DND-41 (cell line): ENCODE measurements around the gene SLC26A11.

Experiments
- ATAC-seq: fragments of 200-7000 bp; cut with Tn5 transposase; 3 replicates; pipeline ENCODE4 v1.9.1; 2021; ENCODE audit warnings: low read depth; ENCODE audit not compliant: insufficient read depth
- DNase-seq: peaks from one replicate; pipeline ENCODE4 v3.0.0-alpha.2; 2020
- H2AFZ ChIP-seq: 2 replicates; pipeline ENCODE4 v1.6.0; 2012; ENCODE audit warnings: low read depth, low read length
- H3K27ac ChIP-seq: 2 replicates; pipeline ENCODE4 v1.5.1; 2012; ENCODE audit warnings: low read length, inconsistent platforms
- H3K27me3 ChIP-seq: fragments of 200-600 bp; sonication (generic); 2 replicates; pipeline ENCODE4 v1.6.0; 2012; ENCODE audit warnings: low read length, mild to moderate bottlenecking, inconsistent platforms; ENCODE audit not compliant: insufficient read depth, poor library complexity
- H3K36me3 ChIP-seq: 2 replicates; pipeline ENCODE4 v1.5.1; 2012; ENCODE audit warnings: low read length, inconsistent platforms; ENCODE audit not compliant: insufficient read depth
- H3K4me1 ChIP-seq: 2 replicates; pipeline ENCODE4 v1.5.1; 2012; ENCODE audit warnings: mild to moderate bottlenecking, low read length; ENCODE audit not compliant: insufficient read depth
- H3K4me2 ChIP-seq: 2 replicates; pipeline ENCODE4 v1.6.0; 2012; ENCODE audit warnings: mild to moderate bottlenecking, moderate library complexity, low read length, inconsistent platforms; ENCODE audit not compliant: insufficient read depth
- H3K4me3 ChIP-seq, 2 experiments: fragments of 200-600 bp in 1 of 2; shearing (Covaris generic) in 1 of 2; 2 replicates each; pipeline ENCODE4 v1.5.1; 2012 to 2016; ENCODE audit warnings: inconsistent platforms in 2 of 2, low read length in 2 of 2, mild to moderate bottlenecking in 2 of 2, low read depth in 1 of 2, moderate library complexity in 1 of 2
- H3K79me2 ChIP-seq: 2 replicates; pipeline ENCODE4 v1.6.0; 2012; ENCODE audit warnings: low read length, inconsistent platforms; ENCODE audit not compliant: insufficient read depth
- H3K9ac ChIP-seq: 2 replicates; pipeline ENCODE4 v1.6.0; 2012; ENCODE audit warnings: low read depth, mild to moderate bottlenecking, inconsistent platforms, low read length, moderate library complexity
- H3K9me3 ChIP-seq: 2 replicates; pipeline ENCODE4 v1.5.1; 2012; ENCODE audit warnings: low read length, moderate library complexity, mild to moderate bottlenecking, inconsistent platforms; ENCODE audit not compliant: insufficient read depth, severe bottlenecking
- H4K20me1 ChIP-seq: 2 replicates; pipeline ENCODE4 v1.6.0; 2012; ENCODE audit warnings: low read length; ENCODE audit not compliant: insufficient read depth
- EZH2 ChIP-seq: IDR thresholded peaks from 3 replicates; pipeline ENCODE4 v1.6.1; 2012; ENCODE audit warnings: borderline replicate concordance, low read depth, mild to moderate bottlenecking, moderate library complexity, low read length, inconsistent platforms; ENCODE audit not compliant: severe bottlenecking
- TF ChIP-seq, protein P1 (sequence below): IDR thresholded peaks from 2 replicates; pipeline ENCODE4 v1.5.1; 2012; ENCODE audit warnings: borderline replicate concordance, low read length, moderate library complexity, mild to moderate bottlenecking; ENCODE audit not compliant: poor library complexity, severe bottlenecking; ENCODE audit errors: extremely low read depth

Gene SLC26A11

DNA sequence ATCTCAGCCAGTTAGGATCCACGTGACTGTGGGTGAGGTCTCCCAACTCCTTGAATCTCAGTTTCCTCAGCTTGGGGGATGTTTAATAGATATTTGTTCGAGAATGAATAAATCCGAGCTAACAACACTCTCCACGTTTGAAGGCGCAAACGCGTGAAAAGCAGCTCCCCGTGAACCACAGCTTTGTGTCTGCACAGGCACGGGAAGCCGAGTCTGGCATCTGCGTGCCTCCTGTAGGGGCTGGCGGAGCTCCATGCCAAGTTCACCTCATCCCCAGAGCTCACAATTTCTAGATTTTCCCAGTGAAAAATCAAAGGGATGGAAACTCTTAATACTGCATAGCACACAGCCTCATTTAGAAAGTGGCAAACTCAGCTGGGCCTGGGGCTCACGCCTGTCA is 14.4 kb upstream of the SLC26A11 start:
- Histone ChIP-seq H3K4me2 (no peak overlapping the region), H3K27ac (no peak overlapping the region), H2AFZ (no peak overlapping the region), H3K9ac (no peak overlapping the region), H3K36me3 (no peaks in the 10 kb centered on the region), H3K4me3 (no peak overlapping the region), H3K9me3 (no peaks in the 10 kb centered on the region), H3K4me1 (no peaks in the 10 kb centered on the region), H3K27me3 (no peaks in the 10 kb centered on the region), H3K79me2 (no peaks in the 10 kb centered on the region), H4K20me1 (no peaks in the 10 kb centered on the region; the same call in 1 of the 2 replicates)
- no peak for ATAC-seq
- TF ChIP-seq, protein P1, sequence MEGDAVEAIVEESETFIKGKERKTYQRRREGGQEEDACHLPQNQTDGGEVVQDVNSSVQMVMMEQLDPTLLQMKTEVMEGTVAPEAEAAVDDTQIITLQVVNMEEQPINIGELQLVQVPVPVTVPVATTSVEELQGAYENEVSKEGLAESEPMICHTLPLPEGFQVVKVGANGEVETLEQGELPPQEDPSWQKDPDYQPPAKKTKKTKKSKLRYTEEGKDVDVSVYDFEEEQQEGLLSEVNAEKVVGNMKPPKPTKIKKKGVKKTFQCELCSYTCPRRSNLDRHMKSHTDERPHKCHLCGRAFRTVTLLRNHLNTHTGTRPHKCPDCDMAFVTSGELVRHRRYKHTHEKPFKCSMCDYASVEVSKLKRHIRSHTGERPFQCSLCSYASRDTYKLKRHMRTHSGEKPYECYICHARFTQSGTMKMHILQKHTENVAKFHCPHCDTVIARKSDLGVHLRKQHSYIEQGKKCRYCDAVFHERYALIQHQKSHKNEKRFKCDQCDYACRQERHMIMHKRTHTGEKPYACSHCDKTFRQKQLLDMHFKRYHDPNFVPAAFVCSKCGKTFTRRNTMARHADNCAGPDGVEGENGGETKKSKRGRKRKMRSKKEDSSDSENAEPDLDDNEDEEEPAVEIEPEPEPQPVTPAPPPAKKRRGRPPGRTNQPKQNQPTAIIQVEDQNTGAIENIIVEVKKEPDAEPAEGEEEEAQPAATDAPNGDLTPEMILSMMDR = no peak
- TF ChIP-seq EZH2 = no peak
- DNase-seq = no peak

DNA sequence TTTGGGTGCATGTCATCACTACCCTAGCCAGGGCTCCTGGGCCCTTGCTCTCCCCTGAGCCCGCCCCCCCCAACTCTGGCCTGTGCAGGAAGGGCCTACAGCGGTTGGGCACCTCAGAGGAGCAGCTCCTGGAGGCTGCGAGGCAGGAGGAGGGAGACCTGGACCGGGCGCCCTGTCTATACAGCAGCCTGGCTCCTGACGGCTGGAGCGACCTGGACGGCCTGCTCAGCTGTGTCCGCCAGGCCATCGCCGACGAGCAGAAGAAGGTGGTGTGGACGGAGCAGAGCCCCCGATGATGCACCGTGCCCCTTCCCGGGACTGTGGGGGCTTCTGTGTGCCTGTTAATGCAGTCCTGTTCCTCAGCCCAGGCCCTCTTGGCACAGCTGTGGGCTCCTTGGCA is 12.2 kb upstream of the SLC26A11 start:
- no peaks in the 10 kb centered on the region for H3K9me3 ChIP-seq
- H4K20me1 ChIP-seq = no peaks in the 10 kb centered on the region; the same call in 1 of the 2 replicates
- no peak for DNase-seq
- H3K27ac ChIP-seq = no peak overlapping the region
- no peaks in the 10 kb centered on the region for H3K36me3 ChIP-seq
- H3K4me3 ChIP-seq = no peak overlapping the region
- H3K79me2 ChIP-seq = no peaks in the 10 kb centered on the region
- H3K4me2 ChIP-seq = no peak overlapping the region
- no peak for ATAC-seq
- no peak for TF ChIP-seq EZH2
- TF ChIP-seq, protein P1 = no peak
- no peak overlapping the region for H2AFZ ChIP-seq
- H3K4me1 ChIP-seq = no peaks in the 10 kb centered on the region
- no peaks in the 10 kb centered on the region for H3K27me3 ChIP-seq
- H3K9ac ChIP-seq = no peak overlapping the region

DNA sequence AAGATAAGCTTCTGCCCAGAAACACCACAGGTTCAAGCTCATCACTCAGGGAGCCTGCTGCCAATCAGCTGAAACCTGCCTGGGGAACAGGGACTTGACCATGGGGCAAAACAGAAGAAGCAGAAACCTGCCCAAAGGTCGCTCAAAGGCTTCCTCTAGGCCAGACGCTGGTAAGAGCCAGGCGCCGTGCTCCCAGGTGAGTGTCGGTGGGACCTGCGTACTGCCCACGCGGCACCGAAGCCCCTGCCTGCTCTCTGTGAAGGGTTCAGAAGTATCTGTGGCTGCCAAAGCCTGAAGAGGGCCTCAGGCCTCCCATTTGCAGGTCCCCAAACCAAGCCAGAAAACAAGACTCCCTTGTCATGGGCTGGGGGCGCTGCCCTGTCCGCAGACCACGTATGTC is 10.5 kb upstream of the SLC26A11 start:
- no peaks in the 10 kb centered on the region for H3K79me2 ChIP-seq
- no peaks in the 10 kb centered on the region for H3K36me3 ChIP-seq
- no peak overlapping the region for H3K4me3 ChIP-seq
- ATAC-seq = no peak
- no peak overlapping the region for H2AFZ ChIP-seq
- H3K4me1 ChIP-seq = no peaks in the 10 kb centered on the region
- H4K20me1 ChIP-seq = peaks cover 3% of the 10 kb centered on the region; the same call in 1 of the 2 replicates
- no peak overlapping the region for H3K4me2 ChIP-seq
- TF ChIP-seq, protein P1 = no peak
- no peak for TF ChIP-seq EZH2
- no peak overlapping the region for H3K9ac ChIP-seq
- no peak for DNase-seq
- no peak overlapping the region for H3K27ac ChIP-seq
- no peaks in the 10 kb centered on the region for H3K9me3 ChIP-seq
- H3K27me3 ChIP-seq = no peaks in the 10 kb centered on the region
